Body of pancreas (tissue), 4 donors: Measurements from ENCODE around the gene P2RY10. TPM values are rescaled to one million over a fixed set of nuclear protein-coding genes. Genes with fewer than 3 reads are reported as not detected.

Experiments used
- ATAC-seq: fragments of 150-250 bp; one replicate; pipeline ENCODE4 v1.9.1; 2016
- DNase-seq, 4 donors: peaks; one replicate each; pipeline ENCODE4 v3.0.0-alpha.2; 2019
- H3K27ac ChIP-seq, 4 donors: fragments of 200-600 bp; sonication (generic); 1 replicate in 3 of 4; 2 replicates in 1 of 4; pipeline versions ENCODE4 v1.5.1 to v1.6.1; 2016 to 2019; ENCODE audit warnings: mild to moderate bottlenecking in 1 of 4, mixed read lengths in 1 of 4, moderate library complexity in 1 of 4
- H3K27me3 ChIP-seq, 2 donors: fragments of 200-600 bp; sonication (generic); one replicate each; pipeline ENCODE4 v1.6.0; 2016; ENCODE audit warnings: mild to moderate bottlenecking in 1 of 2
- H3K36me3 ChIP-seq, 2 donors: fragments of 200-600 bp; sonication (generic); replicated peaks in 1 of 2; 2 replicates each; pipeline ENCODE4 v1.5.1; 2016; ENCODE audit warnings: low read depth in 2 of 2; ENCODE audit not compliant: insufficient read depth in 1 of 2
- H3K4me1 ChIP-seq: fragments of 200-600 bp; sonication (generic); one replicate; pipeline ENCODE4 v1.6.0; 2016
- H3K4me3 ChIP-seq, 2 donors: fragments of 200-600 bp; sonication (generic); 1 replicate in 1 of 2; 2 replicates in 1 of 2; pipeline ENCODE4 v1.5.1; 2016 to 2019
- H3K9me3 ChIP-seq, 3 donors: fragments of 200-600 bp; sonication (generic); 1 replicate in 2 of 3; 2 replicates in 1 of 3; pipeline ENCODE4 v1.5.1; 2016
- POLR2A ChIP-seq, 3 donors: fragments of 450-650 bp; IDR thresholded peaks; one replicate each; pipeline ENCODE4 v1.6.1; 2016; ENCODE audit warnings: antibody characterized with exemption in 3 of 3, mild to moderate bottlenecking in 2 of 3
- WGBS, 2 donors: methylation state at CpG; one replicate each; pipeline ENCODE4 v1.1.5; 2017; 5-methylcytosine and 5-hydroxymethylcytosine counted together
- intact Hi-C: fragments of 100-400 bp; cut with DNase I; formaldehyde crosslinking; loops from one replicate; pipeline ENCODE4 v1.15.1; 2023
- total RNA-seq, 2 donors: library from RNA; depleted of rRNA; stranded (reverse); fragments of >200 nt; gene quantifications; one replicate each; pipeline ENCODE4 v1.1.0, GENCODE V29; 2016
- TF ChIP-seq, protein P1 (sequence below), 7 experiments: fragments of 450-650 bp in 4 of 7; fragments of 200-600 bp in 3 of 7; sonication (generic) in 3 of 7; IDR thresholded peaks; one replicate each; pipeline ENCODE4 v1.5.1; 2016 to 2019; ENCODE audit warnings: antibody characterized with exemption in 7 of 7

The P2RY10 gene
- total RNA-seq, 2 donors from 2014 or later, result 0.52 TPM; not detected in 1

DNA sequence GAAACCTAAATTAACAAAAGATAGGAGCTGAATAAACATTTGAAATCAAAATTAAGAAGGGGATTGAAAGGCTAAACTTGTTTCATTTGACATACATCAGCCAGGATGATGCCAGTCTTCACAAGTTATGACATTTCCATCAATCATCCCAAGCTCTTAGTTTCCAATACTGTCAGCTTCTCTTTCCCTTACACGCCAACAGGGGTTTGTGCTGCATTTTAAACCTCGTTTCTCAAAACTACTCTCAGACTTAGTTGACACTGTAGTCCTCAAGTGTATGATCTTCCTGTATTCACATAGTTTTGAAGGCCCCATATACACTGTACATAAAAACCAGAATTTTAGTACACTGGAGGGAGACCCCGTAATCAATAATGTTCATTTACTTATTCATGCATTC, 840 bp upstream of the P2RY10 start:
- no peak for TF ChIP-seq POLR2A (IDR thresholded peaks at IDR 0.05)
- TF ChIP-seq, protein P1, sequence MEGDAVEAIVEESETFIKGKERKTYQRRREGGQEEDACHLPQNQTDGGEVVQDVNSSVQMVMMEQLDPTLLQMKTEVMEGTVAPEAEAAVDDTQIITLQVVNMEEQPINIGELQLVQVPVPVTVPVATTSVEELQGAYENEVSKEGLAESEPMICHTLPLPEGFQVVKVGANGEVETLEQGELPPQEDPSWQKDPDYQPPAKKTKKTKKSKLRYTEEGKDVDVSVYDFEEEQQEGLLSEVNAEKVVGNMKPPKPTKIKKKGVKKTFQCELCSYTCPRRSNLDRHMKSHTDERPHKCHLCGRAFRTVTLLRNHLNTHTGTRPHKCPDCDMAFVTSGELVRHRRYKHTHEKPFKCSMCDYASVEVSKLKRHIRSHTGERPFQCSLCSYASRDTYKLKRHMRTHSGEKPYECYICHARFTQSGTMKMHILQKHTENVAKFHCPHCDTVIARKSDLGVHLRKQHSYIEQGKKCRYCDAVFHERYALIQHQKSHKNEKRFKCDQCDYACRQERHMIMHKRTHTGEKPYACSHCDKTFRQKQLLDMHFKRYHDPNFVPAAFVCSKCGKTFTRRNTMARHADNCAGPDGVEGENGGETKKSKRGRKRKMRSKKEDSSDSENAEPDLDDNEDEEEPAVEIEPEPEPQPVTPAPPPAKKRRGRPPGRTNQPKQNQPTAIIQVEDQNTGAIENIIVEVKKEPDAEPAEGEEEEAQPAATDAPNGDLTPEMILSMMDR (IDR thresholded peaks at IDR 0.05), result no peak
- Histone ChIP-seq H3K4me3 (no peak overlapping the region), H3K4me1 (no peaks in the 10 kb centered on the region), H3K27ac (no peak overlapping the region), H3K27me3 (no peaks in the 10 kb centered on the region), H3K9me3 (no peaks in the 10 kb centered on the region), H3K36me3 (no peaks in the 10 kb centered on the region)
- DNase-seq (no peak), ATAC-seq (no peak)
- intact Hi-C loops, result no loop called here
- WGBS, 2 donors, result 39 to 44% methylated on average over 3 of the region's 3 CpGs

GRCh38 chrX:78946178-78946931, 1.2 kb downstream of the P2RY10 start:
- ATAC-seq (no peak), DNase-seq (no peak)
- no peaks in the 10 kb centered on the region for H3K4me1 ChIP-seq
- intact Hi-C loops, result no loop called here
- H3K27me3 ChIP-seq, result no peaks in the 10 kb centered on the region
- H3K4me3 ChIP-seq, result no peak overlapping the region
- H3K27ac ChIP-seq, result no peak overlapping the region
- no peaks in the 10 kb centered on the region for H3K36me3 ChIP-seq
- TF ChIP-seq, protein P1 (IDR thresholded peaks at IDR 0.05), result no peak
- TF ChIP-seq POLR2A (IDR thresholded peaks at IDR 0.05), result no peak
- no peaks in the 10 kb centered on the region for H3K9me3 ChIP-seq
- 43 to 82% methylated on average over 1 of the region's 1 CpG for WGBS, 2 donors

GRCh38 chrX:78950009-78950835, 5.0 kb downstream of the P2RY10 start:
- Histone ChIP-seq H3K4me3 (no peak overlapping the region), H3K27me3 (no peaks in the 10 kb centered on the region), H3K36me3 (no peaks in the 10 kb centered on the region), H3K4me1 (no peaks in the 10 kb centered on the region), H3K27ac (no peak overlapping the region), H3K9me3 (no peaks in the 10 kb centered on the region)
- intact Hi-C loops, result no loop called here
- ATAC-seq (no peak), DNase-seq (no peak)
- 31 to 52% methylated on average over 3 of the region's 3 CpGs for WGBS, 2 donors
- no peak for TF ChIP-seq POLR2A (IDR thresholded peaks at IDR 0.05)

DNA sequence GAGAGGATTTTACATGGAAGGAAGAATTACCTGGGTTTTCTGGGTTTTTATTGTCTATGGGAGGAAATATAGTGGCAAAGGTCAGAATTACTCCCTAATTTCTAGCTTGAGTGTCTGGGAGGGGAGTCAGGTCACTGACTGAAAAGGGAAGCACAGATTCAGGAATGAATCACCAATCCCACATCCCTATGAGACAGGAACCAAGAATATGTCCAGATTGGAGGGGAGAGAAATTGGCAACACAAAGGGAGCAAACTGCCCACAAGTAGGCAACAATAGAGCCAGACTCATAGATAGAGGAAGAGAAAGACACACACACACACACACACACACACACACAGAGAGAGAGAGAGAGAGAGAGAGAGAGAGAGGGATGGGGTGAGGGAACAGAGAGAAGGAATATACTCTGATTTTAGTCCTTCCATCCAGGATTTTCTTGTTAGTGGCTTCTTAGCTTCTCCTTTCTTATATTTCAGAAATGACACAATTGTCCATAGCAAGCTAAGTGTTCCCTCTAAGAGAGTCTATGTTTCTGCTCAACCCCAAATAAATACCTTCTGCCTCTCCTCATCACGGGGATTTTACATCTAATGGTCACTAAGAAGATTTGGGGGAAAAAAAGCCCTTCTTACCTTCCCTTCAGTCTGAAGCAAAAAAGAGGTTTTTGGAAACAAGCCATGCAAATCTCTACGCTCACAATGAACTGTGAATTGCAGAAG, 12.0 kb downstream of the P2RY10 start:
- H3K27me3 ChIP-seq, result no peaks in the 10 kb centered on the region
- no peak overlapping the region for H3K4me3 ChIP-seq
- WGBS, 2 donors, result 35 to 43% methylated on average over 2 of the region's 2 CpGs
- no peak overlapping the region for H3K27ac ChIP-seq
- TF ChIP-seq POLR2A (IDR thresholded peaks at IDR 0.05), result no peak
- TF ChIP-seq, protein P1 (IDR thresholded peaks at IDR 0.05), result no peak
- H3K9me3 ChIP-seq, result no peaks in the 10 kb centered on the region
- ATAC-seq (no peak), DNase-seq (no peak)
- no peaks in the 10 kb centered on the region for H3K4me1 ChIP-seq
- intact Hi-C loops, result no loop called here
- no peaks in the 10 kb centered on the region for H3K36me3 ChIP-seq

GRCh38 chrX:78957768-78958130, 12.6 kb downstream of the P2RY10 start:
- no peak for ATAC-seq

More at GRCh38 chrX:78957768-78958130, 12.6 kb downstream of the P2RY10 start:
- no peak overlapping the region for H3K4me3 ChIP-seq
- H3K4me1 ChIP-seq, result no peaks in the 10 kb centered on the region
- no peaks in the 10 kb centered on the region for H3K36me3 ChIP-seq
- TF ChIP-seq, protein P1 (IDR thresholded peaks at IDR 0.05), result no peak
- no peak for TF ChIP-seq POLR2A (IDR thresholded peaks at IDR 0.05)
- H3K27me3 ChIP-seq, result no peaks in the 10 kb centered on the region
- H3K27ac ChIP-seq, result no peak overlapping the region
- DNase-seq, result no peak
- intact Hi-C loops, result no loop called here
- H3K9me3 ChIP-seq, result no peaks in the 10 kb centered on the region
